Upper lobe of right lung (tissue), 1 donor: ENCODE results near the gene RITA1. TPM values are rescaled to one million over a fixed set of nuclear protein-coding genes. Genes with fewer than 3 reads are reported as not detected.

Experiments
- ATAC-seq: fragments of 200-7000 bp; cut with Tn5 transposase; one replicate; pipeline ENCODE4 v1.9.1; 2020; ENCODE audit warnings: mild to moderate bottlenecking, moderate library complexity
- DNase-seq: peaks from one replicate; pipeline ENCODE4 v3.0.0-alpha.2; 2020
- H3K27ac ChIP-seq: fragments of 200-600 bp; one replicate; pipeline ENCODE4 v1.8.0; 2022
- H3K27me3 ChIP-seq: fragments of 200-600 bp; one replicate; pipeline ENCODE4 v1.8.0; 2022; ENCODE audit warnings: mild to moderate bottlenecking
- H3K36me3 ChIP-seq: fragments of 200-600 bp; one replicate; pipeline ENCODE4 v1.8.0; 2022
- H3K4me1 ChIP-seq: fragments of 200-600 bp; one replicate; pipeline ENCODE4 v1.8.0; 2022
- H3K4me3 ChIP-seq: fragments of 200-600 bp; one replicate; pipeline ENCODE4 v1.8.0; 2022; ENCODE audit warnings: mild to moderate bottlenecking
- H3K9me3 ChIP-seq: fragments of 200-600 bp; one replicate; pipeline ENCODE4 v1.8.0; 2022
- CTCF ChIP-seq: fragments of 200-600 bp; IDR thresholded peaks from one replicate; pipeline ENCODE4 v1.8.0; 2022; ENCODE audit warnings: antibody characterized with exemption
- intact Hi-C: fragments of 100-400 bp; cut with DNase I; formaldehyde crosslinking; loops from one replicate; pipeline ENCODE4 v1.11.0; 2022
- total RNA-seq: library from RNA; stranded (reverse); fragmentation: NEBNext Ultra II Directional; extraction: Animal tissue kit (Norgen Biotek cat#: 25700); gene quantifications from one replicate; pipeline ENCODE4 v1.2.1, GENCODE V29; 2021
- donor health status: DM: no; HTN: yes; CAD: no; lungs with severe emphysema.

Gene RITA1
- total RNA-seq, 1 donor from 2014 or later = 16.4 TPM

GRCh38 chr12:113196990-113197389 is 11.5 kb downstream of the RITA1 start:
- H3K4me1 ChIP-seq = peaks cover 6% of the 10 kb centered on the region
- H3K4me3 ChIP-seq = no peak overlapping the region
- intact Hi-C loops = loop anchor here (10.0 kb wide), 1 partner anchor 228 kb away; the partner anchor contains the start of gene SDSL
- no peaks in the 10 kb centered on the region for H3K9me3 ChIP-seq
- no peaks in the 10 kb centered on the region for H3K27me3 ChIP-seq
- ATAC-seq (peak; percentile 94), DNase-seq (no peak)
- TF ChIP-seq CTCF = peak; percentile 74
- no peak overlapping the region for H3K27ac ChIP-seq
- peaks cover 4% of the 10 kb centered on the region for H3K36me3 ChIP-seq

- Histone ChIP-seq H3K4me1 (peaks cover 6% of the 10 kb centered on the region), H3K27ac (no peak overlapping the region), H3K9me3 (no peaks in the 10 kb centered on the region), H3K4me3 (no peak overlapping the region), H3K27me3 (no peaks in the 10 kb centered on the region), H3K36me3 (no peaks in the 10 kb centered on the region)
- ATAC-seq (no peak), DNase-seq (no peak)
- no peak for TF ChIP-seq CTCF
- intact Hi-C loops = loop anchor here (10.0 kb wide), 1 partner anchor 227 kb away; the partner anchor contains the start of gene SDSL
Measured at GRCh38 chr12:113197518-113198077, 12.1 kb downstream of the RITA1 start.

DNA sequence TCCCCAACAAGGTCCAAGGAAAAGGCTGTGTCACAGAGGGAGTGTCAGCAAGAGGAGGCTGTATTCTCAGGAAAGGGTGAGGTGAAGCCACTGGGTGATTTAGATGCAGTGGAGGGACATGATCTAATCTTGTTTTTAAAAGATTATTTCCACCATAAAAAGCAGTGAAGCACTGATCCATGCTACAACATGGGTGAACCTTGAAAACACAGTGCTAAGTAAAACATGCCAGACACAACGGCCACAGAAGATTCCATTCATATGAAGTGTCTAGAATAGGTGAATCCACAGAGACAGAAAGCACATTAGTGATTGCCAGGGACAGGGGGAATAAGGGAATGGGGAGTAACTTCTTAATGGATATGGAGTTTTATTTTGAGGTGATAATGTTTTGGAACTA is 12.8 kb downstream of the RITA1 start:
- no peak for DNase-seq
- intact Hi-C loops = loop anchor here (10.0 kb wide), 1 partner anchor 227 kb away; the partner anchor contains the start of gene SDSL
- no peak overlapping the region for H3K4me3 ChIP-seq
- H3K9me3 ChIP-seq = no peaks in the 10 kb centered on the region
- peaks cover 6% of the 10 kb centered on the region for H3K4me1 ChIP-seq
- no peak for TF ChIP-seq CTCF
- no peak for ATAC-seq
- no peak overlapping the region for H3K27ac ChIP-seq
- no peaks in the 10 kb centered on the region for H3K36me3 ChIP-seq
- H3K27me3 ChIP-seq = no peaks in the 10 kb centered on the region

DNA sequence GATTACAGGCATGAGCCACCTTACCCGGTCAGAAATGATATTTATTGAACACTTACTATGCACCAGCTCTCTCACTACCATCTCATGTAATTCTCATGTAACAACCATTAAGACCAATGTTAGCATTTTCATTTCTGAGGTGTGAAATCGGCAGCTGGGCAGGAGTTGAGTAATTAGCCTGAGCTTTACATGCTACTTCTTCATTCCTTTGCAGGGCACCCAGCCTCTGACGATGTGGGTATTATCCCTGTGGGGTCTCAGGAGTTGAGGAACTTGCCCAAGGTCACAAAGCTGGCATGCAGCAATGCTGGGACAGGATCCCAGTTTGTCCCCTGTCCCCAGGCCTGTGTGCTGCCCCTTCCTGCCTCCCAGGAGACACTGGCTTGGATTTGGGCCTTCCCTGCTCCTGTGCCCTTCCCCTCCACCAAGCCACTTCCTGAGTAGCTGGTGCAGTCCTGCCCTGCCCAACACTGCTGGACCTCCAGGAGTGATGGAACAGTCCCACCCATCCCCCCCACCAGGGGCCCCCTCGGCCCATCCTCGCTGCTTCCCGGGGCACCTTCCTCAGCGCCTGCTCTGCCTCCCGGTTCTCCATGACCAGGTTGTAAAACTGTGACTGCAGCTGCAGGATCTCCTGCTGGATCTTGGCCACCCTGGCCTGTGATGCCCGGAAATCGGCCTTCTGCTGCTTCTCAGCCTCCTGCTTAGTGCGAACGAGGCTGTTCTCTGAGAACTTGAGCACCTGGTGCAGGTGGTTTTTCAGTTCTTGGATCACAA is 14.7 kb downstream of the RITA1 start:
- no peak for TF ChIP-seq CTCF
- no peak for ATAC-seq
- H3K4me1 ChIP-seq = peaks cover 12% of the 10 kb centered on the region
- DNase-seq = no peak
- no peaks in the 10 kb centered on the region for H3K27me3 ChIP-seq
- H3K4me3 ChIP-seq = no peak overlapping the region
- intact Hi-C loops = no loop called here
- no peaks in the 10 kb centered on the region for H3K36me3 ChIP-seq
- H3K27ac ChIP-seq = no peak overlapping the region
- no peaks in the 10 kb centered on the region for H3K9me3 ChIP-seq

DNA sequence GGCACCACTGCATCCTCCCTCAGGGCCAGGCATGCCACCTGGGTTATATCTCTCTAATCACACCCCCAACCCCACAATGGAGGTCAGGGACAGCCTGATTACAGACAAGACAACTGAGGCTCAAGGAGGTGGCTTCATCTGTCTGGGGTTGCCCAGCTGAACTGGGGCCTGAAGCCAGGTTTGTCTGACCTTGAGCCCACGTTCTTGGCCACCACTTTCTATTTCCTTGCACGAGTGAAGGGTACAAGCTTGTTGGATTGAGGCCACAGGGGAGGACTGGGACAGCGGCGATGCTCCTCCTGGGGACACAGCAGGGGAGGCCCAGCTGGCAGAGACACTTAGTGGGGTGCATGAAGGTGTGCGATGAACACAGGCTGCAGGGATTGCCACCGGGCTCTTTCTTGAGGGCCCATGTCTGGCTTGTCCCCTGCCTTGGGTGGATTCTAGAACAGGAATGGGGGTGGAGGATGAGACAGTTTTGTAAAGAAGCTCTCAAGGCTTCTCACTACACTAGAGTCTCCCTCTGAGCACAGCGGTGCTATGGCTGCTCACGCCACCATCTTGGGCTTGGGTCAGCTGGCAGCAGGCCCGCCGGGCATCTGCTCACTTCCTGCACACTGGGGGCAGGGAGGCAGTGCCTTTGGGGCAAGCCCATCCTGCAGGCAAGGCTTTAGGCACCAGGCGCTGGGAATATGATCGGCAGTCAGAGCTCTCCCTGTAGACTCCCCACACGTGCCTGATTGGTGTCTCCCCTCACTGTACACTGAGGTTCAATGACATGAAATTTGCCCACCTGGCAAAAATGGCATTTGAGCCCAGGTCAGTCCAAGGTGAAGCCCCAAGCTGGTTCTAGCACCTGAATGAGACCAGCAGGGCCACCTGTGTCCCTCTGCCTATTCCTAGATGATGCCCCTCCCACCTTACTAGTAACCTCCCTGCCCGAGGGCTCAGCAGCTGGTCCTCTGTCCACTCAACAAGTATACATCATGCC is 16.0 kb downstream of the RITA1 start:
- Histone ChIP-seq H3K36me3 (no peaks in the 10 kb centered on the region), H3K27ac (no peak overlapping the region), H3K4me3 (no peak overlapping the region), H3K9me3 (no peaks in the 10 kb centered on the region), H3K4me1 (peaks cover 12% of the 10 kb centered on the region), H3K27me3 (no peaks in the 10 kb centered on the region)
- intact Hi-C loops = no loop called here
- DNase-seq (no peak), ATAC-seq (no peak)
- TF ChIP-seq CTCF = no peak
